HG02973 (cell line): ENCODE results near the gene ARHGEF10L.

ENCODE experiments used
- ATAC-seq: cut with Tn5 transposase; IDR thresholded peaks from one replicate; pipeline ENCODE4 v1.9.1; 2021; ENCODE audit warnings: moderate library complexity; ENCODE audit not compliant: unreplicated experiment

ARHGEF10L gene

GRCh38 chr1:17587693-17588047 is 48.2 kb downstream of the ARHGEF10L start:
- no peak for ATAC-seq

- ATAC-seq = no peak
Measured at GRCh38 chr1:17588048-17588871, 48.8 kb downstream of the ARHGEF10L start.

GRCh38 chr1:17591814-17592430 is 52.4 kb downstream of the ARHGEF10L start:
- ATAC-seq = no peak

GRCh38 chr1:17594026-17594425 is 54.5 kb downstream of the ARHGEF10L start:
- ATAC-seq = no peak

- no peak for ATAC-seq
Measured at GRCh38 chr1:17594690-17595601, 55.4 kb downstream of the ARHGEF10L start.

GRCh38 chr1:17595602-17595925 is 56.1 kb downstream of the ARHGEF10L start:
- no peak for ATAC-seq

- ATAC-seq = no peak
Measured at GRCh38 chr1:17596186-17596585, 56.7 kb downstream of the ARHGEF10L start.

- ATAC-seq = no peak
Measured at GRCh38 chr1:17596651-17597509, 57.4 kb downstream of the ARHGEF10L start.

- no peak for ATAC-seq
Measured at GRCh38 chr1:17597651-17598050, 58.2 kb downstream of the ARHGEF10L start.

GRCh38 chr1:17598251-17598650 is 58.8 kb downstream of the ARHGEF10L start:
- no peak for ATAC-seq

- ATAC-seq = no peak
Measured at GRCh38 chr1:17599291-17599953, 59.9 kb downstream of the ARHGEF10L start.

- ATAC-seq = no peak
Measured at GRCh38 chr1:17599954-17600300, 60.4 kb downstream of the ARHGEF10L start.

GRCh38 chr1:17600321-17600720 is 60.8 kb downstream of the ARHGEF10L start:
- ATAC-seq = no peak

GRCh38 chr1:17601643-17602382 is 62.3 kb downstream of the ARHGEF10L start:
- no peak for ATAC-seq

- no peak for ATAC-seq
Measured at GRCh38 chr1:17603091-17603841, 63.8 kb downstream of the ARHGEF10L start.

- no peak for ATAC-seq
Measured at GRCh38 chr1:17605582-17606344, 66.3 kb downstream of the ARHGEF10L start.

GRCh38 chr1:17606826-17607440 is 67.4 kb downstream of the ARHGEF10L start:
- ATAC-seq = no peak
